Measurements from ENCODE around the gene DOCK1. TPM values are rescaled to one million over a fixed set of nuclear protein-coding genes. Genes with fewer than 3 reads are reported as not detected.

DOCK1 gene
- polyA plus RNA-seq, 1 donor from 2014 or later: 2.7 TPM

GRCh38 chr10:127207081-127207480 lies 301.9 kb downstream of the DOCK1 start:
- Histone ChIP-seq H3K27ac (ENCODE audit: low read length) (no peak overlapping the region), H3K9ac (ENCODE audit: low read length) (no peak overlapping the region), H3K79me2 (replicated peaks; ENCODE audit: insufficient read depth, low read length) (no peaks in the 10 kb centered on the region), H3K36me3 (ENCODE audit: insufficient read depth, low read length) (no peaks in the 10 kb centered on the region), H3K27me3 (ENCODE audit: insufficient read depth, low read depth, low read length) (no peaks in the 10 kb centered on the region), H3K4me2 (ENCODE audit: low read length) (no peak overlapping the region), H2AFZ (ENCODE audit: low read depth, low read length) (no peak overlapping the region), H3F3A (ENCODE audit: insufficient read depth, low read length, poor library complexity, severe bottlenecking) (no peaks in the 10 kb centered on the region), H4K20me1 (ENCODE audit: insufficient read depth) (no peaks in the 10 kb centered on the region), H3K4me3 (ENCODE audit: low read length) (no peak overlapping the region), H3K9me2 (ENCODE audit: insufficient read depth, low read length) (no peaks in the 10 kb centered on the region), H3K9me3 (ENCODE audit: low read length) (no peaks in the 10 kb centered on the region)
- no peak for TF ChIP-seq EZH2 (IDR thresholded peaks at IDR 0.05; ENCODE audit: borderline replicate concordance, insufficient read depth, low read length, poor library complexity, severe bottlenecking)
- no peak for TF ChIP-seq MXI1 (conservative IDR thresholded peaks at IDR 0.05; ENCODE audit: poor library complexity, severe bottlenecking)
- no peak for TF ChIP-seq SMC3 (conservative IDR thresholded peaks at IDR 0.05; ENCODE audit: poor library complexity)
- TF ChIP-seq EP300 (conservative IDR thresholded peaks at IDR 0.05; ENCODE audit: poor library complexity, severe bottlenecking): no peak
- no peak for TF ChIP-seq CTCF (IDR thresholded peaks at IDR 0.05; ENCODE audit: poor library complexity, severe bottlenecking)
- TF ChIP-seq RAD21 (conservative IDR thresholded peaks at IDR 0.05): no peak
- no peak for TF ChIP-seq REST (IDR thresholded peaks at IDR 0.05; ENCODE audit: borderline replicate concordance)
- no peak for TF ChIP-seq POLR2AphosphoS5 (IDR thresholded peaks at IDR 0.05)
- no peak for TF ChIP-seq TAF1 (IDR thresholded peaks at IDR 0.05; ENCODE audit: low read depth)

- H3K27ac ChIP-seq (ENCODE audit: low read length): no peak overlapping the region
- H2AFZ ChIP-seq (ENCODE audit: low read depth, low read length): no peak overlapping the region
- no peaks in the 10 kb centered on the region for H3F3A ChIP-seq (ENCODE audit: insufficient read depth, low read length, poor library complexity, severe bottlenecking)
- no peaks in the 10 kb centered on the region for H3K9me2 ChIP-seq (ENCODE audit: insufficient read depth, low read length)
- H3K36me3 ChIP-seq (ENCODE audit: insufficient read depth, low read length): no peaks in the 10 kb centered on the region
- TF ChIP-seq TAF1 (IDR thresholded peaks at IDR 0.05; ENCODE audit: low read depth) (no peak), CTCF (IDR thresholded peaks at IDR 0.05; ENCODE audit: poor library complexity, severe bottlenecking) (no peak), REST (IDR thresholded peaks at IDR 0.05; ENCODE audit: borderline replicate concordance) (no peak), EP300 (conservative IDR thresholded peaks at IDR 0.05; ENCODE audit: poor library complexity, severe bottlenecking) (no peak), SMC3 (conservative IDR thresholded peaks at IDR 0.05; ENCODE audit: poor library complexity) (no peak), MXI1 (conservative IDR thresholded peaks at IDR 0.05; ENCODE audit: poor library complexity, severe bottlenecking) (no peak), EZH2 (IDR thresholded peaks at IDR 0.05; ENCODE audit: borderline replicate concordance, insufficient read depth, low read length, poor library complexity, severe bottlenecking) (no peak), POLR2AphosphoS5 (IDR thresholded peaks at IDR 0.05) (no peak), RAD21 (conservative IDR thresholded peaks at IDR 0.05) (no peak)
- H3K9me3 ChIP-seq (ENCODE audit: low read length): no peaks in the 10 kb centered on the region
- H3K79me2 ChIP-seq (replicated peaks; ENCODE audit: insufficient read depth, low read length): no peaks in the 10 kb centered on the region
- no peaks in the 10 kb centered on the region for H4K20me1 ChIP-seq (ENCODE audit: insufficient read depth)
- no peak overlapping the region for H3K4me2 ChIP-seq (ENCODE audit: low read length)
- no peaks in the 10 kb centered on the region for H3K27me3 ChIP-seq (ENCODE audit: insufficient read depth, low read depth, low read length)
- no peak overlapping the region for H3K9ac ChIP-seq (ENCODE audit: low read length)
- no peak overlapping the region for H3K4me3 ChIP-seq (ENCODE audit: low read length)
These were observed 305.8 kb downstream of the DOCK1 start for GRCh38 chr10:127210936-127211466.

Data from neural cell (in vitro differentiated cells).